GM12878 (cell line): ENCODE results near the gene PSMC3IP. TPM values are rescaled to one million over a fixed set of nuclear protein-coding genes. Genes with fewer than 3 reads are reported as not detected.

Experiments
- ATAC-seq: fragments of 200-7000 bp; cut with Tn5 transposase; 3 replicates; pipeline ENCODE4 v1.9.1; 2020; ENCODE audit warnings: mild to moderate bottlenecking, moderate library complexity
- BruUV-seq: library from RNA; stranded (reverse); fragments of 400-500 nt; replicated peaks from 2 replicates; lab custom pipeline; 2021; lab: Mats Ljungman, UMichigan
- CTCF ChIA-PET: fragments of 300-600 bp; sonication (Branson Sonifier 250); formaldehyde crosslinking; extraction: SDS; loops from one replicate; lab custom pipeline; 2021; ENCODE audit warnings: inconsistent platforms; lab: Yijun Ruan, JAX
- POLR2A ChIA-PET: fragments of 350-600 bp; formaldehyde crosslinking; extraction: SDS; loops from one replicate; lab custom pipeline; 2021; ENCODE audit warnings: inconsistent platforms; lab: Charles Lee
- RAD21 ChIA-PET: fragments of 300-600 bp; sonication (Branson Sonifier 250); formaldehyde crosslinking; loops from one replicate; lab custom pipeline; 2023; ENCODE audit warnings: antibody characterized with exemption; ENCODE audit not compliant: unreplicated experiment; lab: Charles Lee
- SMC1A ChIA-PET: fragments of 300-600 bp; sonication (Branson Sonifier 250); formaldehyde crosslinking; loops from one replicate; lab custom pipeline; 2023; ENCODE audit not compliant: unreplicated experiment, uncharacterized antibody; lab: Charles Lee
- DNase-seq: peaks from one replicate; pipeline ENCODE4 v3.0.0-alpha.2; 2011; ENCODE audit warnings: low read depth, low spot score
- FAIRE-seq: peaks from 3 replicates; lab custom pipeline; 2011; peaks lifted over from hg19 to GRCh38; lab: Jason Lieb, UNC
- H2AFZ ChIP-seq: 2 replicates; pipeline ENCODE4 v1.6.0; 2011; ENCODE audit warnings: low read depth, low read length, control low read depth; ENCODE audit not compliant: control insufficient read depth
- H3K27ac ChIP-seq: 2 replicates; pipeline ENCODE4 v1.5.1; 2011; ENCODE audit warnings: control low read depth; ENCODE audit not compliant: control insufficient read depth, insufficient read depth
- H3K27me3 ChIP-seq, 2 experiments: replicated peaks in 1 of 2; 2 replicates each; pipeline versions ENCODE4 v1.6.0 to v1.6.1; 2011; ENCODE audit warnings: low read length in 1 of 2; ENCODE audit not compliant: control insufficient read depth in 2 of 2, insufficient read depth in 2 of 2
- H3K36me3 ChIP-seq, 2 experiments: 2 replicates each; pipeline ENCODE4 v1.5.1; 2011; ENCODE audit warnings: low read length in 1 of 2; ENCODE audit not compliant: control insufficient read depth in 2 of 2, insufficient read depth in 2 of 2
- H3K4me1 ChIP-seq: 2 replicates; pipeline ENCODE4 v1.6.1; 2011; ENCODE audit warnings: mild to moderate bottlenecking, low read length, moderate library complexity, mixed read lengths; ENCODE audit not compliant: control insufficient read depth, insufficient read depth
- H3K4me2 ChIP-seq: 2 replicates; pipeline ENCODE4 v1.6.0; 2011; ENCODE audit warnings: control low read depth; ENCODE audit not compliant: control insufficient read depth, insufficient read depth
- H3K4me3 ChIP-seq: fragments of 200-600 bp; sonication (generic); 2 replicates; pipeline ENCODE4 v1.5.1; 2016
- H3K79me2 ChIP-seq: 2 replicates; pipeline ENCODE4 v1.6.0; 2011; ENCODE audit warnings: low read length; ENCODE audit not compliant: control insufficient read depth, insufficient read depth
- H3K9ac ChIP-seq: 2 replicates; pipeline ENCODE4 v1.8.0; 2011; ENCODE audit warnings: low read length, control low read depth, mixed read lengths; ENCODE audit not compliant: control insufficient read depth, insufficient read depth
- H3K9me3 ChIP-seq: replicated peaks from 3 replicates; pipeline ENCODE4 v1.5.1; 2011; ENCODE audit warnings: mild to moderate bottlenecking, low read length; ENCODE audit not compliant: control insufficient read depth, insufficient read depth
- H4K20me1 ChIP-seq: 2 replicates; pipeline ENCODE4 v1.6.0; 2011; ENCODE audit not compliant: control insufficient read depth, insufficient read depth
- EZH2 ChIP-seq: IDR thresholded peaks from 2 replicates; pipeline ENCODE4 v1.6.1; 2012; ENCODE audit warnings: low read depth, mild to moderate bottlenecking, control low read depth, inconsistent platforms, low read length, borderline replicate concordance; ENCODE audit not compliant: control insufficient read depth
- MTA3 ChIP-seq: IDR thresholded peaks from 2 replicates; pipeline ENCODE4 v1.6.1; 2012; ENCODE audit warnings: low read length, inconsistent platforms, borderline replicate concordance
- MYB ChIP-seq: fragments of 150-350 bp; IDR thresholded peaks from 2 replicates; pipeline ENCODE4 v1.6.1; 2014; ENCODE audit warnings: mild to moderate bottlenecking, low read depth, low read length, borderline replicate concordance
- NFYA ChIP-seq: IDR thresholded peaks from 2 replicates; pipeline ENCODE4 v1.6.1; 2011; ENCODE audit warnings: low read depth, mild to moderate bottlenecking, low read length, improper control_type of control experiment, borderline replicate concordance
- NR2C2 ChIP-seq: IDR thresholded peaks from 2 replicates; pipeline ENCODE4 v1.6.1; 2011; ENCODE audit warnings: borderline replicate concordance, low read depth; ENCODE audit not compliant: control insufficient read depth, insufficient read length
- PAX5 ChIP-seq: IDR thresholded peaks from 2 replicates; pipeline ENCODE4 v1.6.1; 2011; ENCODE audit warnings: low read depth, low read length, borderline replicate concordance
- RAD51 ChIP-seq: fragments of 450-650 bp; IDR thresholded peaks from 2 replicates; pipeline ENCODE4 v1.6.1; 2016; ENCODE audit warnings: moderate library complexity, mild to moderate bottlenecking, inconsistent platforms
- SIX5 ChIP-seq: IDR thresholded peaks from 2 replicates; pipeline ENCODE4 v1.6.1; 2011; ENCODE audit warnings: mild to moderate bottlenecking, low read depth, low read length, moderate library complexity; ENCODE audit not compliant: severe bottlenecking
- ZBTB33 ChIP-seq: fragments of 450-650 bp; IDR thresholded peaks from 2 replicates; pipeline ENCODE4 v1.6.1; 2017; ENCODE audit warnings: mild to moderate bottlenecking
- WGBS: methylation state at CpG from one replicate; pipeline ENCODE4 v1.1.6; 2016; ENCODE audit warnings: low lambda C conversion rate; ENCODE audit not compliant: insufficient replicate concordance, insufficient coverage; ENCODE audit errors: missing lambda C conversion rate; 5-methylcytosine and 5-hydroxymethylcytosine counted together
- in situ Hi-C: fragments of 300-500 bp; cut with MboI; formaldehyde crosslinking; loops from 9 replicates; pipeline ENCODE4 v1.14.3; 2018; ENCODE audit warnings: mixed read lengths
- intact Hi-C: fragments of 100-400 bp; cut with micrococcal nuclease; formaldehyde crosslinking; loops from one replicate; pipeline ENCODE4 v1.14.2; 2022; ENCODE audit not compliant: unreplicated experiment
- polyA plus RNA-seq, 11 experiments: library from polyadenylated mRNA; depleted of rRNA in 4 of 11; unstranded in 6 of 11; stranded (reverse) in 5 of 11; fragments of >200 nt; fragmentation: Nextera tagmentation in 4 of 11; fragmentation: Illumina TruSeq in 1 of 11; extraction: Ambion mirVana in 4 of 11; extraction: Trizol in 1 of 11; gene quantifications; 1 replicate in 1 of 11; 2 replicates in 10 of 11; pipeline versions ENCODE4 v1.2.1 to v1.2.3, GENCODE V29; 2011 to 2016; ENCODE audit warnings: inconsistent platforms in 2 of 11, missing spikeins in 2 of 11, low read depth in 1 of 11
- total RNA-seq, 4 experiments: library from RNA; depleted of rRNA in 3 of 4; stranded (reverse); fragments of >200 nt in 3 of 4; fragmentation: Illumina TruSeq in 1 of 4; extraction: Trizol in 1 of 4; gene quantifications; 2 replicates each; pipeline versions ENCODE4 v1.2.1 to v1.2.3, GENCODE V29; 2013 to 2021
- TF ChIP-seq, protein P1 (sequence below): fragments of 450-650 bp; conservative IDR thresholded peaks from 2 replicates; pipeline ENCODE4 v1.6.1; 2017; ENCODE audit warnings: mild to moderate bottlenecking, moderate library complexity

Gene PSMC3IP
- total and polyA plus RNA-seq, 10 of the 15 experiments (the other 5 are each of a cell fraction or from before 2014, with no cell fraction given) = 6.8 to 34.5 (median 17.7) TPM

GRCh38 chr17:42591411-42591810, 13.9 kb upstream of the PSMC3IP start:
- ATAC-seq = no peak
- intact Hi-C loops = no loop called here
- Histone ChIP-seq H3K27me3 (no peaks in the 10 kb centered on the region), H3K79me2 (peaks cover 1% of the 10 kb centered on the region; the same call in 1 of the 2 replicates), H3K4me1 (peaks cover 17% of the 10 kb centered on the region), H3K36me3 (peaks cover 0 to 27% of the 10 kb centered on the region in 2 experiments; a peak in 3 of 4 replicates), H3K9me3 (no peaks in the 10 kb centered on the region), H2AFZ (no peak overlapping the region), H3K9ac (no peak overlapping the region), H3K27ac (no peak overlapping the region), H4K20me1 (no peaks in the 10 kb centered on the region; the same call in 1 of the 2 replicates), H3K4me2 (no peak overlapping the region), H3K4me3 (no peak overlapping the region)
- ChIA-PET RAD21 (interaction anchor here (0.6 kb wide), 1 partner anchor 14 kb away, joined by 4 read pairs; no protein-coding TSS in a partner anchor), SMC1A (interaction anchor here (0.5 to 1.3 kb wide), 4 partner anchors 8 to 347 kb away, joined by 3 to 4 read pairs (median 3); no protein-coding TSS in a partner anchor), CTCF (interaction anchor here (0.8 to 1.6 kb wide), 5 partner anchors 10 to 172 kb away, joined by 3 to 8 read pairs (median 3); partner anchors contain the start of gene PSMC3IP), POLR2A (no interaction called here)
- 95% methylated on average over 9 of the region's 9 CpGs for WGBS
- in situ Hi-C loops = no loop called here
- no peak for DNase-seq
- no peak for FAIRE-seq
- BruUV-seq = no TSS peak
- no peak for TF ChIP-seq NFYA
- no peak for TF ChIP-seq SIX5
- no peak for TF ChIP-seq PAX5
- TF ChIP-seq MTA3 = no peak
- TF ChIP-seq MYB = no peak

- Histone ChIP-seq H3K9ac (no peak overlapping the region), H3K4me3 (no peak overlapping the region), H3K36me3 (peaks cover 0 to 29% of the 10 kb centered on the region in 2 experiments; a peak in 3 of 4 replicates), H2AFZ (no peak overlapping the region), H3K9me3 (no peaks in the 10 kb centered on the region), H3K79me2 (peaks cover 3% of the 10 kb centered on the region), H4K20me1 (no peaks in the 10 kb centered on the region; the same call in 1 of the 2 replicates), H3K27me3 (no peaks in the 10 kb centered on the region), H3K4me1 (peaks cover 22% of the 10 kb centered on the region), H3K27ac (no peak overlapping the region), H3K4me2 (no peak overlapping the region)
- FAIRE-seq (no peak), ATAC-seq (no peak), DNase-seq (no peak)
- ChIA-PET CTCF (interaction anchor here (0.8 to 1.9 kb wide), 5 partner anchors 11 to 173 kb away, joined by 3 to 8 read pairs (median 3); partner anchors contain the start of genes RETREG3 and TUBG1), POLR2A (no interaction called here), RAD21 (no interaction called here), SMC1A (interaction anchor here (1.3 to 1.4 kb wide), 3 partner anchors 10 to 14 kb away, joined by 3 to 4 read pairs (median 3); no protein-coding TSS in a partner anchor)
- intact Hi-C loops = no loop called here
- no TSS peak for BruUV-seq
- WGBS = 79% methylated on average over 2 of the region's 2 CpGs
- in situ Hi-C loops = no loop called here
- TF ChIP-seq, protein P1, sequence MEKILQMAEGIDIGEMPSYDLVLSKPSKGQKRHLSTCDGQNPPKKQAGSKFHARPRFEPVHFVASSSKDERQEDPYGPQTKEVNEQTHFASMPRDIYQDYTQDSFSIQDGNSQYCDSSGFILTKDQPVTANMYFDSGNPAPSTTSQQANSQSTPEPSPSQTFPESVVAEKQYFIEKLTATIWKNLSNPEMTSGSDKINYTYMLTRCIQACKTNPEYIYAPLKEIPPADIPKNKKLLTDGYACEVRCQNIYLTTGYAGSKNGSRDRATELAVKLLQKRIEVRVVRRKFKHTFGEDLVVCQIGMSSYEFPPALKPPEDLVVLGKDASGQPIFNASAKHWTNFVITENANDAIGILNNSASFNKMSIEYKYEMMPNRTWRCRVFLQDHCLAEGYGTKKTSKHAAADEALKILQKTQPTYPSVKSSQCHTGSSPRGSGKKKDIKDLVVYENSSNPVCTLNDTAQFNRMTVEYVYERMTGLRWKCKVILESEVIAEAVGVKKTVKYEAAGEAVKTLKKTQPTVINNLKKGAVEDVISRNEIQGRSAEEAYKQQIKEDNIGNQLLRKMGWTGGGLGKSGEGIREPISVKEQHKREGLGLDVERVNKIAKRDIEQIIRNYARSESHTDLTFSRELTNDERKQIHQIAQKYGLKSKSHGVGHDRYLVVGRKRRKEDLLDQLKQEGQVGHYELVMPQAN = no peak
- TF ChIP-seq NR2C2 (no peak), RAD51 (no peak), NFYA (no peak), EZH2 (no peak), ZBTB33 (no peak)
Measured at GRCh38 chr17:42590886-42591285, 13.4 kb upstream of the PSMC3IP start.
